ENCODE data around the gene MMP3.

MMP3 gene

DNA sequence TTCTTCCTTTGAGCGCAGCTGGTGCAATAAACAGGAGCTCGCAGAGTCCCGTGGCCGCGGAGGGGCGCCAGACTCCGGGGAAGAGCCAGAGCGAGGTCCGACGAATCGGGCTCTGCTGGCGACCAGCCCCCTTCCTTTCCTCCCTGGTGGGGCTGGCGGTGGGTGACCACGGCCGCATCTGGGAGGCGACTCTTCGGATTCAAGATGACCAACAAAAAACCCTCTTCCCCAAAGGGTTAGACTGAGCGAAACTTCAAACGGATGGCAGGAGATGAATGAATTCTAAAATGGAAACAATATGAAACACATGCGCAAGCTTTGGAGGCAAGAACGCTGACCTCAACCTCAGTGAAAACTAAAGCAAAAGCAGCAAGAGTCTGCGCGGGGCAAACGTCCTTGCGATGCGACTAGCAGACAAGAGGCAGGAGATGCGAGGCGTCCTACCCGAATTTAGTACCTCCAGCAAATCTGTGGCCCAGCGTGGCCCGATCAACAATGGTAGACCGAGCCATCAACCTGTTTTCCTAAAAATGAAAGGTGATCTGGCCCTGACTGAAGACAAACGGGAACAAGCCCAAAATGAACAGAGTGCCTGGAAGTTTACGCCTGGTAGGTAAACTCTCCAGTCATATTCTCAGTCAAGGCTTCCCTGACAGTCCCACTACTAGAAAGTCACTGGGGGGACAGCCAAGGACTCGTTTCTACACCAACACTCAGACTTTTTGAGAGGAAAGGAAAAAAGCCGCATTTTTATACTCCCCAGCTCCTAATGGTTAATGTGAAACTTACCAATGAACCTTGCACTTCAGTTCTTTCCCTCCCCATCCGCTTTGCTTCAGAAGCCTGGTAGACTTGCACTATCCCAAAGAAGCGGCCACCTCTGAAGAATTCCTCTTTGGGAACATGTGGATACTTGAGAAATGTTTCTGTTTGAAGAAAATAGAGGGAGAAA, 11.6 kb downstream of the MMP3 start:
- no peak for DNase-seq

DNA sequence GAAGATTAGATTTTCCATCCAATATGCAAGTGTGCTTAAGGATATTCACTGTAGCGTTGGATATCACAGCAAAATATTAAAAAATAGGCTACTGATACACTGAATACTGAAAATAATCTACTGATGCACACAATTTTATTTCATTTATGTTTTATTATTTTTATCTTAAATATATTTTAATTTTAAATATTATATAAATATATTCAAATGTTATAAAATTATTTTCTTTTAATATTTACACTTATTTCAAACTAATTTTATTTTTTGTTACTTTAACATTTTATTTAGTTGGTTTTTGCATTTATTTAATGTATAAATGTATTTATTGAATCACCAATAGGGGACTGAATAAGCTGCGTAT, 12.3 kb downstream of the MMP3 start:
- DNase-seq: no peak

DNA sequence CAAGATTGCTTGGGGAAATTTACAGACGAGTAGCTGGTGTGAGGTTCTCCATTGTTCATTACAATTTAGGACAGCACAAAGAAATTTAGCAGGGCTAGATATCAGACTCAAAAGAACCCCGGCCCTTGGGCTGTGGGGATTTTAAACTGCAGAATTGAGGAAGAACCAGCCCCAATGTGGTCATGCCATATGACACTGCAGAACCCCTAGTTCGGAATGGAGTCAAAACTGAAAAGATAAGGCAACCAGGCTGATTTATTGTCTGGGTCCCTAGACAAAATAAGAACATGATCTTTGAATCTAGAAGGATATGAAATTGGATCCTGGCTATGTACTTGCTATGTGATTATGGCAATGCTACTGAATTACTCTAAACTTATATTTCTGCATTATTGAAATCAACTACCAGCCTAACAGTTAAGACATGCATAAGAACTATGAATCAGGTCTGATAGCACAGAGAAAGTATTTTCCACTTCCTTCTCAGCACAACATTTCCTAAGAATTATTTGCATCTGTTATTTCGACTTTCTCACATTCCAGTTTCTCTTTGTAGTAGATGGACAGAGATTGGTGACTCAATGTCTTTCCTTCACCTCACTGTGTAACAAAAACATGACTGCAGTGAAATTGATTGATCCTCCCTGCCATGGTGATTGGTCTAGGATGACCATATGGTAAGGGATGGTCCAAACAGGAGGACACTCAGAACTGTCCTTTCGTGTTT, 13.2 kb downstream of the MMP3 start:
- no peak for DNase-seq

DNA sequence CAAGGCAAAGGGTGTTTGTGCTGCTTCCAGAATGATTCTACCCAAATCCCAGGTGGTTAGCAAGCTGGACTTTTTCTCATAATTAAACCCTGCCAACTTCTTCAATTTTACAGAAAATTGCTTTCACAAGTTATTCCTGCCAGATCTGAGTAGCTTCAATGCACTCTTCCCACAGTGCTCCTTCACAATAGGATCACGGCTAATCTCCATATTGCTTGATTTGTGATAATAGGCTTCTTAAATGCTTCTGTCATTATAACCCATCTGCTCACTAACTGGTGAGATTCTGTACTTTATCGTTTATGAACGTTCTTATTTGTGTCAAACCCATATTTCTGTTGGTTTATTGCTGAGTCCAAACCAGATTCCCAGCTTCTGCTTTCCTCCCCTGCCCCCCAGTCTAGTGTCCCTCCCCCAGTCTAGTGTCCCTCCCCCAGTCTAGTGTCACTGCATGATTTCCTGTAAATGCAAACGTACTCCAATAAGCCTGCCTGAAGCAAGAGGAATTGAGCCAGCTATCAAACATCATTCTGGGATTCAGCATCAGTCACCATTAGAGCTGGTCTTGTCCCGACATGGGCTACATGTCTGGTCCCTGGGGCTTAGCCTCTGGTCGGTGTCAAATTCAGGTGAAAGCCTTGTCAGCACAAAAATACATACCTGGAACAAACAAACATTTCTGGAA, 14.0 kb downstream of the MMP3 start:
- DNase-seq: no peak

DNA sequence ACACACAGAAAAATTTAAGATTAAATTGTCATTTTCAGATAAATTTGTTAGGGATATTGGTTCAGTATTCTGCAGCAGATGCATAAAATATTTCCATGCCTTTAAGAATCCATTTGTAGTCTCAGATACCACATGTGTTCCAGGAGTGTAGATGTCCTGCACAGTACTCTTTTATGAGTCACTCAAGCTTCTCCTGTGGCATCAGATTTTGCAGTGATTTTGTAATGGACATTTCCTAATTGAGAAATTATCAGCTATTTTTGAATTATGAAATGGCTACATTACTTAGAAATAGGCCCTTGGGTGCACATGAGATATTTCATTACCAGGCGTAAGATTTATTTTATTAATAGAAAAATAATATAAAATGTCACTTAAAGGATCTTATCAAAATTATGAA, 18.9 kb downstream of the MMP3 start:
- no peak for DNase-seq

DNA sequence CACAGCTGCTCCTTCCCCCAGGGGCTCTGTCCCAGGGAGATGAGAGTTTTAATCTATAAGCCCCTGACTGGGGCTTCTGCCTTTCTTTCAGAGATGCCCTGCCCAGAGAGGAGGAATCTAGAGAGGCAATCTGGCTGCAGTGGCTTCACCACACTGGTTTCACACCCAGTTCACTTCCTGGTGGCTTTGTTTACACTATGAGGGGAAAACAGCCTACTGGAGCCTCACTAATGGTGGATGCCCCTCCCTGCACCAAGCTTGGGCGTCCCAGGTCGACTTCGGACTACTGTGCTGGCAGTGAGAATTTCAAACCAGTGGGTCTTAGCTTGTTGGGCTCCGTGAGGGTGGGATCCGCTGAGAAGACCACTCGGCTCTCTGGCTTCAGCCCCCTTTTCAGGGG, 23.9 kb downstream of the MMP3 start:
- no peak for DNase-seq

DNA sequence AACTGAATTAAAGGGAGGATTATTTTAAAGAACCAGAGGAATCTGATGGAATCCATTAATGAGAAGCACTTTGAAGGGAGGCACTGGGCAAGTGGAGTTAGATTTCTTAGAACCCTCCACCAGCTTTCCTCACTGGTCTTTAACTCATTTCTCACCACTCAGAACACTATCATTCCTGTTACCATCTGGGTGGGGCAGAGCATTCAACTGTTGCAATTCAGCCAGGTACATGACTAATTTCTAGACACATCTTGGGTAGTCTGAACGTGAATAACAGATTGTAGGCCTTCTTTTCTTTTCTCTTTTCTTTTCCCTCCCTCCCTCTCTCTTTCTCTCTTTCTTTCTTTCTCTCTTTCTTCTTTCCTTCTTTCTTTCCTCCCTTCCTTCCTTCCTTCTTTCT, 29.9 kb downstream of the MMP3 start:
- no peak for DNase-seq

DNA sequence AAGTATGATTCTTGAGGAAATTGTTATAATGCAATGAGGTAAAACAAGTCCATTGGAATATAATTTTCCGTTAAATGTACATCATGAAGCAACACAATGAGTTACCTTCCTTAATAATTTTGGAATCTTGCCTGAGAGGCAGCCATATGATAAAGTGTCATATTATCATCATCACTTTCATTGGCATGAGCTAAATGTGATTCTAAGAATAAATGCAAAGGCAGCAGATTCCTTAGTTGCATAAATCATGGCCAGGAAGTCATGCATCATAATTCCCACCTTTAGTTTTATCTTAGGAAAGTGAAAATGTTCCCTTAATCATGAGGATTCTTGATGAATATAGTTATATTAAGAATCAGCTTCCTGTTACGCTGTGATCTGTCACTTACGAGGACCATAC, 31.2 kb downstream of the MMP3 start:
- no peak for DNase-seq

DNA sequence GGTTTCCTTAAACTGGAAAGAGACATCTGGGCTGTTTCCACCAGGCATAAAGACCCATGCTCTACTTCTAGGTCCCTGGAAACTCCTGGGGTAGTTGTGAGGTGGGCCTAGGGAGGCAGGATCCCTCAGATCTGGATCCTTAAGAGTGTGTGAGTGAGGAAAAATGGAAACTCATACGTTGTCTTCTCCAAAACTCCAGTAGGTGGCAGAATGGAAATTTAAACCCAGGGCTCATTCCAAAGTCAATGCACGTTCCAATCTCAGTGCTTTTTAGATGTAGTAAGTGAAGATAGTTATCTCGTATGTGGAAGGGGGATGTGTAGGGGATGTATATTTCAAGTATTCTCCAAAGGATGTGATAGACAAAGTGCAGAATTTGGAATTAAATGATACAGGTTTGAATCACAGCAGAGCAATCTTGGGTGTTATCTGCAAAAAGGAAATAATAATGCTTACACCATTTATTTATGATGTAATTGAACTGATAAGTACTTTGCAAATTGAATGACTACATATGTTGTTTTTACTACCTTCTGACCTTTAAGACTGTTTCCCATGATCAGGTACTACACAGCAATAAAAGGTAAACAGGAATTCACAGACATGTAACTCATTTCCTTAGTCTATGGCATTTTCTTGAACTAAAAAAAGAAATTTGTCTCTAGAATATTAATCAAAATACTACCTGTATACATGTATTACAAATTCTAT, 32.3 kb downstream of the MMP3 start:
- DNase-seq: no peak

DNA sequence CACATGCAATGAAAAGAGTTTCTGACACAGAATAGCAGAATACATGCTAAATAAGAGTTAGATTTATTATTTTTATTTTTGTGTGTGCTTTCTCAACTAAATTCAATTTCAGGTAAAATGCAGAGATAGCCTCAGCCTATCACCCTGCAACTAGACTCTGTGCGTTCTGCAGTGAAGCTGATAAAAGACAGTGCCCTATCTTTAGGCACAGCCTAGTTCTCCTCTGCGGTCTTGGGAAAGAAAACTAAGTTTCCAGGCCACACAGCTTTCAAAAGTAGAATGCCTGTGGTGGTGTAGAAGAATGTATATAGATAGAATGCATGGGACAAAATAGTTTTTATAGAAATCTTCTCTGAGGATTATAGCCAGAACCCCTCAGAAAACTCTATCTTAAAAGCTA, 33.4 kb downstream of the MMP3 start:
- DNase-seq: no peak

DNA sequence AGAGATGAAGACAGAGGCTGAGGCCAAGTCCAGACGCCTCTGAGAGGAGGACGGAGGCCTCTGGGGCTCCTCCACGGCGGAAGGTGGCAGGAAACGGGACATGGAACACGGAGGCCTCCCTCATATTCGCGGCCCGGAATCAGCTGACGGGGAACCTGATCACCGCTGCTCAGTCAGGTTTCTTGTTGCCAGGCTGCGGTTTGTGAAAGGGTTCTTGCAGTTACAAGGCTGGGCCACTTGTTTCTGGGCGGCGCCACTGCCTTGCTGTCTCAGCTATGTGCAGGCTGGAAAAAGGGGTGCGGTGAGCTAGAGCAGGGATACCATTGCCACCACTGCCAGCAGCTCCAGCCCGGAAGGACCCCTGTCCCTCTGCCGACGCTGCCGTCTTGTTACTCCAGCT, 35.5 kb downstream of the MMP3 start:
- DNase-seq: no peak

DNA sequence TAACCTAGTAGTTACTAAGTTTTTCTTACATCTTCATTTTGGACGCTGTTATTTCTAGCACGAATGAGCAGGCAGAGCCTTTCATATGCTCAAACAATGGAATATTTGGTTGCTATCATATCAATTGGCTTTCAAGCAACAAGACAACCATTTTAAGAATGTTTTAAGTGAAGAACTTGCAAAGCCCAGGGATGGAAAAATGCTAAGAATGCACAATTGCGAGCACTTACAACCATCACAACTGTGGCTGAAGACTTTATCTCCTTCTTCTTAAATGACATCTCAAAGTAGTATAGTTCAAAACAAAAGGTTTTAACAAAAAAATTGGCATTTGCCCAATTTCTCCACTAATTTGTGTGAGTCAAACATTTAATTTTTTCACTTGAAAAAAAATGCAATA, 37.1 kb downstream of the MMP3 start:
- no peak for DNase-seq

DNA sequence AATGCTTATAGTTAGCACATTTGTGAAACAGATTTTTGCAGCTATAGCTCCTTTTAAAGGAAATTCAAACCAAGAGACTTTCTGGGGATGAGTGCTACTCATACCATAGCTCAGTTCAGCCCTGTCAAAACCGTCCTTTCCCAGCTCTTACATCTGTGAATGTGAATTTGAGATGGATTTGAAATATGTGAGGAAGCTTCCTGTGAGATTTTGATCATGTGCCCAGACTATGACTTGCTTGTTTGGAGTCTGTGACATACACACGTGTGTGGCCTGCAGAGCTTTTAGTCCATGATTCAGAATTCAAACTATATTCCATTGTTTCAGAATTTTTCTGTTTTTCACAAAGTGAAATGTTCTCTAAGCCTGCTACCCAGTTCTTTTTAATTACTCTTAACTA, 41.1 kb downstream of the MMP3 start:
- no peak for DNase-seq

DNA sequence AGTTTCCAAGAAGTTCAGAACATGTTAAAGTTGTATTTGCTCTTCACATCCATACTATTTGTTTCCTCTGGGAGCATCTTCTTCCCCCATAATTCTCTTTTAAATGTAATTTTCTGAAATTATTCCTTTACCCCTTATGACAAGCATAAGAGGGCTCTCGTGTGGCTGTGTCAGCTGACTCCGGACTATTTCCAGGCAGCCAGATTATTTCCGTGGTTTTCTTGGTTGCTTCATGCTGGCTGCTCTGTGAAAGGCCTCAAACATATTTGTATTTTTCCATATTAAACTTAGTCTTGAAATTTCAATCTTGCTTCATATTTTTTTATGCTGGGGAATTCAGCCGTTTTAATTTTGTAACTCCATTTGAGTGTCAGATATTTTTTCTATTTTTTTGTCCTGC, 42.6 kb downstream of the MMP3 start:
- no peak for DNase-seq

DNA sequence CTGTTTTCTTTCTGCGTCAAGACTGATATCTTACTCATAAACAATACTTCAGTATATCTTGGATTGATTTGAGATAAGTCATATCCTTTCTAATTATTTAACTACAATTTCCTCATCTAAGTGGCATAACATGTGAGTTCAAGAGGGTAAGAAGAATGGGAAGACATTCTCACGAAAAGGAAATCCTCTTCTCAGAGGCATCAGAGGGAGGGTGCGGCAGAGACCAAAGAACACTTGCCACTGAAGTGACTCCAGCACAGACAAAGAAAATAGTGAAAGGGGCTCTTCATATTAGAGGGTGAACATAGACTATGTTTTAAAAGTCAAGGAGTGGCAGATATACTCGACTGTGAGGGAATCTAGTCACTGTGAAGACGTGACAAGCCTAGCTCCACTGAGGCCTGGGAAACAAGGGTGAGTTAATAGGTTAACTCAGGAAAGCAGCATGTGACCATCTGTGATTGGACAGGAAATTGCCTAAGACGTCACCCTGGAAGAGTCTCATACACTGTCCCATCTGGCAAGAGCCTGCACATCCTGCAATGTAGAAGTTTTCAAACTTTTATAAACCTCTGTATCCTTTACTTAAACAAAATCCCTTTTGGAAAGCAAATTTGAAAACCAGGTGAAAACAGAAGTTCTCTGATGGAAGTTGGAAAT, 43.6 kb downstream of the MMP3 start:
- DNase-seq: no peak

DNA sequence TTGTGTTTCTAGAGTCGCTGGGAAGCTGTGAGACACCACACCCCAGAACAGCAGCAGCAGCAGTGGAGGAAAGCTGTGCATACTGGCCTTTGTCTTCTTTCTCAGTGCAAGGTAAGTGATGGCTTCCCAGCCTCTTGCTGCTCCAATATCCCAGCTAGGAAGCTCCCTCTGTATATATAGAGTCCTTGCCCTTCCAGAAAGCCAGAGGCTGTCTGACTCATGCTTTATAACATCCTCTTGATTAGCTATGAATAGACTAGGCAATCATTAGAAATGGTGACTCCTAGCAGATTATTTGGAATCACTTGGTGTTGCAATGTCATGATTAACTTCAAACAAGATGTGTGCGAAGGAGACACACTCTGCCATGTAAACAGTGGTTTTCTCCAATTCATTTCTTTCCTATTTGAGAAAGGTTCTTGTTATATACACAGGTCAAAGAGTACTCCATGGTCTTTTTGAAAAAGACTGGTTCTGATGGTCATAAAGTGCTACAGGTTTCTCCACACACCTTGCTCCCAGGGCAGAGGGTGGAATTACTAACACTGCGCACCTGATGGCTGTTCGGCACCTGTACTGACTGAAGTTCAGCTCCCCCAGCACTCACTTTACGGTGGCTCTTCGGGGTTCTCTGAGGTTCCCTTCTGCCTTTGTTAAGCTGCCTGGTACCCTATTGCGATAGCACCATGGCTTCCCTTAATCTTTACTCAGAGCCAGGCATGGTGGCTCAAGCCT, 45.2 kb downstream of the MMP3 start, which contains the start of gene MMP1:
Gene MMP1, minus strand, starts transcription at position 149 of the 735 bp plus-strand sequence. Its CDS starts 68 bp downstream, at position 81.
- no peak for DNase-seq

DNA sequence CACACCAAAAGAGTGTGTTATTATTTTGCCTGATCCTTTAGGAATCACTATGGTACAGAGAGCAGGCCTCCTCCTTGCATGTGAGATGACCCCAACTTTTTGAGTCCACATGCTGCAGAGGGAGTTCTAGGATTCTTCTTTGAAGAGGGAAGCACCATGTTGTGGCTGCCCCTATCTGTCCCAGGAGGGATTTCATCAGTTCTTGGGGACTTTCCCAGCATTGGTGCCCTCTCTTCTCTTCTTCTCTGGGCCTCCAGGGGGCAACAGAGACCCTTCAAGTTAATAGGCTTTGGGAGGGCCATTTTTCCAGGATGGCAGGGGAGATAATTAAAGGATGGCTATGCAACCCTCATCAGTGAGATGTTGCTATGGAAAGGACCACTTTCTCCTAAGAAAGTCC, 49.0 kb downstream of the MMP3 start:
- DNase-seq: no peak

DNA sequence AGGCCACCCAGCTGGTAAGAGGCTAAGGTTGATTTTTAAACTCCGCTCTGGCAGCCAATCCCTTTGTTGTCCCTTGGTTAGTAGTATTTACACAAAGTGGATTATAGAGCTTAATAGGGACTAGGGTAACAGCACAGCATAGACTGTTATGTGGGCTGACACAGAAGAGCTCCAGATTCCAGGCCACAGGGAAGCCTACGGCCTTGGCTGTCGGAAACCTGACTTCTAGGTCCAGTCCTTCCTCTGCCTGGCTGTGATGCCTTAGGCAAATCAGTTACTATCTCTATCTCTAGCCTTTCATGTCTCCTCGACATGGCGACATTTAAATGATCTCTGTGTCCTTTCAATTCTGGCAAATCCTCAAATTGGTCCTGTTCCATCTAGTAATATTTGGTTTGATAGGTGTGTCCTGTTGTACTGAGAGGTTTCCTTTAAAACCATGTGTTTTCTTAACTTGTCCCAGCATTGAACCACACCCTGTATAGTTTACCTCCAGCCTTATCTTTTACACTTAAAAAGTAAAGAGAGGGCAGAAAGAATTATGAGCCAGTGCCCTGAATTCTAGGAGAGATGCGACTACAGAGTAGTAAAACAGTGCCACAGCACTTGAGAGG, 49.6 kb downstream of the MMP3 start:
- no peak for DNase-seq

DNA sequence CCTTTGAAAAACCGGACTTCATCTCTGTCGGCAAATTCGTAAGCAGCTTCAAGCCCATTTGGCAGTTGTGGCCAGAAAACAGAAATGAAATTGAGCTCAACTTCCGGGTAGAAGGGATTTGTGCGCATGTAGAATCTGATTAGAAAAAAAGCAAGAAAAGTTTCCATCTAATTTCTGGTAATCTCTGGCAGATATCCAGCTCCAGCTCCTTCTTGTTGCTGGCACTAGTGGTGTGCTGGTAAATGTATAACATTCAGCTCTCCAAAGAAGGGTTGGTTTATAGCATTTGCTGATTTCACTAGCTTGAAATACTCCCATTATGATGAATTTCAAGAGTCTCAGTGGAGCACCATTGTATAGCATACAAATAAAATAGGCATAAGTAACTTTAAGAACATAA, 50.8 kb downstream of the MMP3 start:
- no peak for DNase-seq

DNA sequence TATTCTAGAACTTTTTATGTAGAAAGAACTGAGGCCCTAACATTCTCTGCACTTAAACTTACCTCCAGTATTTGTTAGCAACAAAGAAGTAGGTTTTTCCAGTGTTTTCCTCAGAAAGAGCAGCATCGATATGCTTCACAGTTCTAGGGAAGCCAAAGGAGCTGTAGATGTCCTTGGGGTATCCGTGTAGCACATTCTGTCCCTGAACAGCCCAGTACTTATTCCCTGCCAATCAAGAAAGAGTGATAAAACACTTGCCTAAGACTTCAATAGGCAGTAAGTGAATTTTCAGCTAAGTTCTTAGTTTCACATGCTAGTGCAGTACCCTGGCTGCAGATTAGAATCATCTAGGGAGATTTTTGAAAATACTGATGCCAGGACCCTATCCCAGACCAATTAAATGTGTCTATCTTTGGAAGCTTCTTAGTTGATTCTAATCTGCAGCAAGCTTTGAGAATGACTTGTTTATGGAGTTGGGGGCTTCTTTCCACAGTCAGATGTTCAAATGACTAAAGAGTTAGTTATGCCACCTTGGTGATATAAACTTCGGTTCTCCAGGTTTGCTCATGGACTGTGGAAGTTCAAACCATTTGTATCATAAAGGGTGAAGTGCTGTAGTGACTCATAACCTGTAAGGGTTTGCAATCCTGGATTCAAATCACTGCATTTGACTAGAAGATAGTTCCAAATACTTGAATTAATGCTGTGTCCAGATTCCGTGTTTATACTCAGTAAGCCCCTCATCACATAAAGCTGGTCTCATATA, 52.0 kb downstream of the MMP3 start:
- DNase-seq: no peak
